Spinal cord (tissue), 10 donors: ENCODE data around the gene NRCAM. TPM values are rescaled to one million over a fixed set of nuclear protein-coding genes. Genes with fewer than 3 reads are reported as not detected.
A peak's percentile ranks its signal among the peaks of the same experiment; 100 is the strongest.

Experiments used
- DNase-seq, 6 donors: peaks; one replicate each; pipeline versions ENCODE4 v3.0.0 to v3.0.0-alpha.2; 2013 to 2015; ENCODE audit warnings: low spot score in 6 of 6, low read depth in 4 of 6
- H3K27ac ChIP-seq: one replicate; pipeline ENCODE4 v1.5.1; 2013; ENCODE audit warnings: low read depth, low read length, control low read depth
- H3K27me3 ChIP-seq: one replicate; pipeline ENCODE4 v1.6.1; 2013; ENCODE audit warnings: low read length; ENCODE audit not compliant: control insufficient read depth, insufficient read depth
- H3K36me3 ChIP-seq: one replicate; pipeline ENCODE4 v1.6.1; 2013; ENCODE audit warnings: low read length; ENCODE audit not compliant: control insufficient read depth, insufficient read depth
- H3K4me1 ChIP-seq: one replicate; pipeline ENCODE4 v1.6.1; 2013; ENCODE audit warnings: low read length; ENCODE audit not compliant: control insufficient read depth, insufficient read depth
- H3K4me3 ChIP-seq: one replicate; pipeline ENCODE4 v1.5.1; 2013; ENCODE audit warnings: low read depth, low read length, control low read depth
- H3K9me3 ChIP-seq: one replicate; pipeline ENCODE4 v1.6.1; 2013; ENCODE audit warnings: low read length; ENCODE audit not compliant: control insufficient read depth, insufficient read depth
- WGBS: methylation state at CpG from one replicate; pipeline ENCODE4 v1.1.5; 2013; ENCODE audit warnings: missing lambda C conversion rate; ENCODE audit not compliant: insufficient coverage; 5-methylcytosine and 5-hydroxymethylcytosine counted together
- polyA plus RNA-seq, 2 donors: library from polyadenylated mRNA; unstranded; fragments of 120-200 nt; gene quantifications; one replicate each; pipeline ENCODE4 v1.2.1, GENCODE V29; 2013; ENCODE audit not compliant: insufficient read length in 2 of 2
- total RNA-seq, 2 donors: library from RNA; depleted of rRNA in 1 of 2; stranded (reverse); fragments of 120-200 nt in 1 of 2; fragments of >200 nt in 1 of 2; gene quantifications; one replicate each; pipeline versions ENCODE4 v1.2.3 to v1.2.4, GENCODE V29; 2013 to 2014
- donor health status: healthy.

NRCAM gene
- total and polyA plus RNA-seq, 4 donors, result 50.4 to 198 (median 140) TPM

DNA sequence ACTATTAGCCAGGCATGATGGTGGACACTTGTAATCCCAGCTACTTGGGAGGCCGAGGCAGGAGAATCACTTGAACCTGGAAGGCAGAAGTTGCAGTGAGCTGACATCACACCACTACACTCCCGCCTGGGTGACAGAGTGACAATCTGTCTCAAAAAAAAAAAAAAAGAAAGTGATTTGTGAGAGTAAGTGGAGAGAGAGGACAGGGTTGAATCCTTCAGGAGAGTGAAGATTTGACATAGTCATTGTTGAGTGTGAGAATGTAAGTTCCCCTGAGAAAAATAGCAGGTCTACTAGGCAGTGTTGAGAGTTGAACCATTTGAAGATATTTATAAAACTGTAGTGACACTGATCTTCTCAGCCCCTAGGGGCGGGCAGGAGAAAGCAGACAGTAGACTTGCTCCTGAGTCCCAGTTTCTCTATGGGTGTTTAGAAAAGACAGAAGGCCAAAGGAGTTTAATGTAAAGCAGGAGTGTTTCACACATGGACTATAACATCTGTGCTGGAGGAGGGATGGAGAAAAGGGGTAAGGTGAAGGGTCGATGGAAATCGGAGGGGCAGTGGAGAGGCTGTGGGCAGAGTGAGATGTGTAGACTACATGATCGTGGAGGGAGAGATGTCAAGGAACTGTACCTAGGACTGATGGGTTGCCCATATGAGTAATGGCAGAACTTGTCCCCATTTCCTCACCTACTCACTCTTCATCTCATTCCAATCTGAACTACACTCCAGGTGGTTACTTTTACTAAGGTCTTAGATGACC, 312.4 kb downstream of the NRCAM start:
- 100% methylated on average over 1 of the region's 6 CpGs for WGBS

DNA sequence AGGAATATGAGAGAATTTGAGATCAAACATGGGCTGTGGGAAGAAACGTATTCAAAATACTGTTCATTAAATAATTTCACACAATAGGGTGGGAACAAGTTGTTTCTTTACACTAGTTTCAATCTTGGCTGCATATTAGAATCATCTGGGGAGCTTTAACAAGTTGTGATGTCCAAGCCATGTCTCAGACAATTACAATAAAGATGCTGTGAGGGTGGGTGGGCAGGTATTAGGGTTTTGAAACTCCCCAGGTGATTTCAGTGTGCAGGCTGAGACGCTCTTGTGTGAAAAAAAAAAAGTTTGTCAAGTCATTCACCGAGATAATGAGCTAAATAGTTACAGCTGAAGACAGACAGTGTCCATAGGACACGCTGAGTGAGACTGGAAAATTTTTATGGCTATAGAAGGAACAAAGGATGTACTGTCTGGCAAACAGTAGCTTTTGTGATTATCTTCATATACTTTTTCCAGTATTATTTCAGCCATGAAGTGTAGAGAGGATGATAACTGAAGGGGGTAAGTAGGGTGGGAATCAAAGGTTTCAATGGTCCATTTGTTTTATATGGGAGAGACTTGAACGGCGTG, 313.5 kb downstream of the NRCAM start:
- H3K27me3 ChIP-seq, result no peaks in the 10 kb centered on the region
- WGBS, result 63% methylated on average over 4 of the region's 6 CpGs
- H3K4me3 ChIP-seq, result no peak overlapping the region
- DNase-seq, result no peak
- H3K36me3 ChIP-seq, result no peaks in the 10 kb centered on the region
- H3K27ac ChIP-seq, result no peak overlapping the region
- H3K4me1 ChIP-seq, result peaks cover 6% of the 10 kb centered on the region
- no peaks in the 10 kb centered on the region for H3K9me3 ChIP-seq

More for the DNA sequence above, 312.4 kb downstream of the NRCAM start:
- DNase-seq, result no peak
- H3K4me3 ChIP-seq, result no peak overlapping the region
- no peak overlapping the region for H3K27ac ChIP-seq
- H3K36me3 ChIP-seq, result no peaks in the 10 kb centered on the region
- H3K27me3 ChIP-seq, result no peaks in the 10 kb centered on the region
- no peaks in the 10 kb centered on the region for H3K9me3 ChIP-seq
- H3K4me1 ChIP-seq, result peaks cover 6% of the 10 kb centered on the region

DNA sequence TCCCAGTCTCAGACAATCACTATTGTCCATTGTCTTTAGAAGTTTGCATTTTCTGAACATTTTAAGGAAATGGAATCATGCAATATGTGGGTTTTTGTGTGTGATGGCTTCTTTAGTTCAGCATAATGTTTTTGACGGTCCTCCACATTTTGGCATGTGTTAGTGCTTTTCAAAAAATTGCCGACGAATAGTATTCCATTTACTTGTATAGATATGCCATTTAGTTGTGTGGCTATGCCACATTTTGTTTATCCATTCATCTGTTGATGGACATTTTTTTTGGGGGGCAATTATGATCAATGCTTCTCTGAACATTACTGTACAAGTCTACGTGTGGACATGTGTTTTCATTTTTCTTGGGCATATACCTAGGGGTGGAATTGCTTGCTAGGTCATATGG, 314.1 kb downstream of the NRCAM start:
- Histone ChIP-seq H3K4me1 (peaks cover 6% of the 10 kb centered on the region), H3K9me3 (no peaks in the 10 kb centered on the region), H3K27ac (no peak overlapping the region), H3K27me3 (no peaks in the 10 kb centered on the region), H3K36me3 (no peaks in the 10 kb centered on the region), H3K4me3 (no peak overlapping the region)
- no peak for DNase-seq
- WGBS, result no CpG with 5 or more reads among the region's 4 CpGs

DNA sequence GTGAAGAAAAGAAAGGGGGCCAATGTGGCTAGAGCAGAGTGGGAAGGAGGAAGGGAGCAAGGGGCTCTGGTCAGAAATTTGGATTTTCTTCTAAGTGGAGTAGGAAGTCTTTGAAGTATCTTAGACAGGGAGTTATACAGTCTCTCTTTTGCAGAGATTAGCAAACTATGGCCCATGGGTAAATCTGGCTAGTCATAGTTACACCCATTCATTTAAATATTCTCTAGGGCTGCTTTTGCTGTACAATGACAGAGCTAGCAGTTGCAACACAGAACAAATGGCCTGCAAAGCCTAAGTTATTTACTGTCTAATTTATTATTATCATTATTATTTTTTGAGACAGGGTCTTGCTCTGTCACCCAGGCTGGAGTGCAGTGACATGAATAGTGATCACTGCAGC, 315.6 kb downstream of the NRCAM start:
- Histone ChIP-seq H3K4me1 (no peaks in the 10 kb centered on the region), H3K27me3 (no peaks in the 10 kb centered on the region), H3K4me3 (no peak overlapping the region), H3K9me3 (no peaks in the 10 kb centered on the region), H3K27ac (no peak overlapping the region), H3K36me3 (no peaks in the 10 kb centered on the region)
- DNase-seq, result no peak

DNA sequence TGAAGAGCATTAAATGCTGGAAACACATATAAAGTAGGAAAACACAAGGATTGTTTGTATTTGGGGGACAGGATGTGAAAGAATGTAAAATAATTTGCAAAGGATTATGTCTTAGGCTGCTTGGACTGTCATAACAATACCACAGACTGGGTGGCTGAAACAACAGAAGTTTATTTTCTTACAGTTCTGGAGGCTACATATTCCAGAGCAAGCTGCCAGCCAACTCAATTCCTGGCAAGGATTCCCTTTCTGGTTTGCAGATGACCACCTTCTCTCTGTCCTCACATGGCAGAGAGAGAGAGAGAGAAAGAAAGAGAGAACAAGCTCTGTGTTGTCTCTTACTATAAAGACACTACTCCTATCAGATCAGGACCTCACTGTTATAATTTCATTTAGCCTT, 317.3 kb downstream of the NRCAM start:
- H3K4me1 ChIP-seq, result no peaks in the 10 kb centered on the region
- H3K4me3 ChIP-seq, result no peak overlapping the region
- H3K27me3 ChIP-seq, result no peaks in the 10 kb centered on the region
- no peak overlapping the region for H3K27ac ChIP-seq
- DNase-seq, result peak in 1 of 6 donors; percentile 18
- H3K9me3 ChIP-seq, result no peaks in the 10 kb centered on the region
- no peaks in the 10 kb centered on the region for H3K36me3 ChIP-seq

DNA sequence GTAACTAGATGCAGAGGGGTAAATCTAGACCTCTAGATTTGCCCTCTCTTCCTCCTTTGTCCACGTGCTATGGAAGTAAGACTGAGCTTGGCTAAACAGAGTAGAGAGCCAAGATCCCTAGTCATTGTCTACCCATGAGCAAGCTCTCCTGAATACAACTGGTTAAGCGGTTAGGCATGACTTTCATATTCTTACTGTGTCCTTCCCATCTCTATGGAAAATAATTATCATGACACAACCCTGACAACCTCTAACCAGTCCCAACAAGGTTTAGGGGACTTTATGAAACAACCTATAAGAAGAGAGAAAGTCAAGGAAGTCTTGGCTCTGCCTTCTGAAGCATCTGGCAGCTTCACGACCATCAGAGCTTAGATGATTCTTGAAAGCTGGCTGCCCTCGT, 318.2 kb downstream of the NRCAM start:
- H3K4me1 ChIP-seq, result no peaks in the 10 kb centered on the region
- WGBS, result 77% methylated on average over 3 of the region's 4 CpGs
- DNase-seq, result no peak
- no peaks in the 10 kb centered on the region for H3K9me3 ChIP-seq
- H3K36me3 ChIP-seq, result no peaks in the 10 kb centered on the region
- H3K27me3 ChIP-seq, result no peaks in the 10 kb centered on the region
- H3K27ac ChIP-seq, result no peak overlapping the region
- H3K4me3 ChIP-seq, result no peak overlapping the region

DNA sequence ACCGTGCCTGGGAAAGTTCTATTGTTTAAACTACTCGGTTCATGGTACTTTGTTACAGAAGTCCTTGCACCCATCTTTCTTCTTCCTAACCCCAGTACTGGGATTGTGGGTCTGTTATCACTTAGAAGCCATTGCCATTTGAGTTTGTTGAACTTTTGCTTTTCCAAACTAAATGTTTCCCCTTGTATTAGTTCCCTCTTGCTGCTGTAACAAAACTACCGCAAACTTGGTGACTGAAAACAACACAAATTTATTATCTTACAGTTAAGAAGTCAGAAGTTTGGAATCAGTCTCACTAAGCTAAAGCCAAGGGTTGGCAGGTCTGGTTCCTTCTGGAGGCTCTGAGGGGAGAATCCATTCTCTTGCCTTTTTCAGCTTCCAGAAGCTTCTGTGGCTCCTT, 319.2 kb downstream of the NRCAM start:
- DNase-seq, result no peak
- WGBS, result 100% methylated on average over 1 of the region's 3 CpGs
- no peaks in the 10 kb centered on the region for H3K4me1 ChIP-seq
- H3K36me3 ChIP-seq, result no peaks in the 10 kb centered on the region
- no peaks in the 10 kb centered on the region for H3K27me3 ChIP-seq
- H3K4me3 ChIP-seq, result no peak overlapping the region
- no peak overlapping the region for H3K27ac ChIP-seq
- H3K9me3 ChIP-seq, result no peaks in the 10 kb centered on the region

DNA sequence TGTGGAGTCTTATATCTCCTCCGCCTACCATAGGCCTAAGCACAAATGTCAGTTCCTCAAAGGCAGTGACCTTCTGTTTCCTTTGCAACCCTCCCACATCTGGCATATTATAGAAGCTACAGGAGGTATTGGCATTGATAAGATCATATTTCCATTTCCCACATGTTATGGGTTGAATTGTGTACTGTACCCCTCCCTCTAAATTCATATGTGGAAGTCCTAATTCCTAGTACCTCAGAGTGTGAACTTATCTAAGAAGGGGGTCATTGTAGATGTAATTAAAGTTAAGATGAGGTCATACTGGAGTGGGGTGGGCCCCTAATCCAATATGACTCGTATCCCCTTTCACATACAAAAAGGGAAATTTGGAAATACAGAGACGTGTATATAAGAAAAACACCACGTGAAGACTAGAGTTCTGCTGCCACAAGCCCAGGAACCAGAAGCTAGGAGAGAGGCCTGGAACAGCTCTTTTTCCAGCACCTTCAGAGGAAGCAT, 320.0 kb downstream of the NRCAM start:
- no peak overlapping the region for H3K27ac ChIP-seq
- no peak for DNase-seq
- no peak overlapping the region for H3K4me3 ChIP-seq
- no peaks in the 10 kb centered on the region for H3K27me3 ChIP-seq
- H3K9me3 ChIP-seq, result no peaks in the 10 kb centered on the region
- no peaks in the 10 kb centered on the region for H3K4me1 ChIP-seq
- no peaks in the 10 kb centered on the region for H3K36me3 ChIP-seq
- 100% methylated on average over 2 of the region's 4 CpGs for WGBS

DNA sequence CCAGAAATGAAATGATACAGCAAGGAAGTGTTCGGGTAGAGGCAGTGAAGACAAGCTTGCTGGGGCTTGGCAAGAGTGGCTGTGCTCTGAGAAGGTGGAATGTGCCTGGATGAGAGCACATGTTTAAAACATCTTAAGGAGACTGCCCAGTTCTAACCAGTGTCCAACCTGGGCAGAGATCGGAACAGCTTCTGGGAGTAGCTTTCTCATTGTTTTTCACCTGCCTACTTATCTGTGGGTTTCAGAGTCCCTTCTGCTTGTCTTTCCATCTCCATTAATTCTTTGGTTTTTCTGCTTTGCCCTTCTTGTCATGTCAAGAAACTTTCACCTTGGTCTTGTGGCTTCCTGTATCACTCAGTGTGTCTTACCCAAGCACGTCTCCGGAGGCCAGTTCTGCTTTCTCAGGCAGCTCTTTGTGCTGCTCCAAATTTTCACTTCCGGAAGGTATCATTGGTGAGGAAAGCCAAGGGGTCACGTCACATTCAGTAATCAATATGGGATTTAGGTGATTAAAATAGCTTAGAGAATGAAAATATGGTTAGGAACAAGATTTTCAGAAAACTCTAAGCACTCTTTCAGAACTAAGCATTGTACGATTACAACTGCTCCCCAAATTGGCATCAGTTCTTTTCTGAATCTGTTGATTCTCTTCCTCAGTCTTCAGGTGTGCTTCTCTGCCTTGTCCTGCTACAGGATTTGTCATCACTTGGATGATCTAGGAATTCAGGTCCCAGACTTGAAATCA, 320.6 kb downstream of the NRCAM start:
- Histone ChIP-seq H3K36me3 (no peaks in the 10 kb centered on the region), H3K9me3 (no peaks in the 10 kb centered on the region), H3K27ac (no peak overlapping the region), H3K27me3 (no peaks in the 10 kb centered on the region), H3K4me3 (no peak overlapping the region), H3K4me1 (no peaks in the 10 kb centered on the region)
- DNase-seq, result no peak
- WGBS, result 96% methylated on average over 4 of the region's 7 CpGs
